Measurements from ENCODE around the gene DUSP9.
"Not testable (repeated sequence)": the region's sequence is repeated elsewhere in the genome, so short reads cannot be mapped to it uniquely, and the experiment has no call there.

DNA sequence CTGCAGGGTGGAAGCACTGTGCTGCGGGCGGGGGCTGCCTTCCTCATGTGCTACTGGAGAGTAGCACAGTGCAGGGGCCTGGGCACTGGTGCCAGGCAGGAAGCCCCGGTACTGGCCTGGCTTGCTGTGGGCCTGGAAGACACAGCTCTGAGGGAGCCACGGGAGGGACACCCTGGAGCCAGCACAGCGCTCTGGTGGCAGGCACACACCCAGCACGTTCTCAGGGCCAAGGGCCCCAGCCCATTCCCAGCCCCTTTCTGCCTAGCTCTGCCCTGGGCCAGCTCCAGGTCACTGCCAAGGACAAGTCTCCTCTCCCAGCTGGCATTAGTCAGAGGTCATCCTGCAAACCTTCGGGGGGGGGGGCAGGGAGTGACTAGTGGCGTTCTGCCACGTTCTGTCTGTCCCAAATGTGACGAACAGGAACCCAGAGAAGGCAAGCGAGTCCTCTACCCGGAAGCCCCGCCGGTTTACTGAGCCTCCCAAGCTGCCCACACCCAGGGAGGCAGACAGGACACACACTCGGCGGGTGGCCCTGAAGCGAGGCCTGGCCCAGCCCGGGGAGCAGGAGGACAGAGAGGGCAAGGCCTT lies 52.9 kb downstream of the DUSP9 start:
- TF ChIP-seq CTCF, POLR2AphosphoS5 (IDR thresholded peaks at IDR 0.05): not testable (repeated sequence)

Data from prostate gland (tissue), 2 donors.